HFFc6 (cell line): ENCODE results near the gene AP4E1. TPM values are rescaled to one million over a fixed set of nuclear protein-coding genes. Genes with fewer than 3 reads are reported as not detected.

Experiments used
- DNase-seq: peaks from one replicate; pipeline ENCODE4 v3.0.0-alpha.2; 2018
- H3K27ac Mint-ChIP-seq: 2 replicates; pipeline ENCODE4 v1.8.0; 2020; ENCODE audit warnings: mild to moderate bottlenecking, mixed read lengths
- H3K27me3 Mint-ChIP-seq: 2 replicates; pipeline ENCODE4 v1.8.0; 2021; ENCODE audit warnings: mild to moderate bottlenecking, moderate library complexity, mixed read lengths; ENCODE audit not compliant: insufficient read depth
- H3K36me3 Mint-ChIP-seq: 2 replicates; pipeline ENCODE4 v1.8.0; 2021; ENCODE audit warnings: low read depth, mixed read lengths
- H3K4me1 Mint-ChIP-seq: 2 replicates; pipeline ENCODE4 v1.8.0; 2020; ENCODE audit warnings: low read depth, mixed read lengths
- H3K4me3 Mint-ChIP-seq: 2 replicates; pipeline ENCODE4 v1.8.0; 2020; ENCODE audit warnings: mild to moderate bottlenecking, moderate library complexity, mixed read lengths
- H3K9me3 Mint-ChIP-seq: 2 replicates; pipeline ENCODE4 v1.8.0; 2020; ENCODE audit warnings: mild to moderate bottlenecking, mixed read lengths
- total RNA-seq, 6 experiments: library from RNA; stranded (reverse); fragmentation: NEBNext Ultra II Directional; extraction: Animal tissue kit (Norgen Biotek cat#: 25700); gene quantifications; 2 replicates in 1 of 6; 3 replicates in 5 of 6; pipeline ENCODE4 v1.2.3, GENCODE V29; 2021
- TF ChIP-seq, protein P1 (sequence below): fragments of 200-600 bp; sonication (generic); IDR thresholded peaks from 2 replicates; pipeline ENCODE4 v1.5.0; 2021; ENCODE audit warnings: antibody characterized with exemption, mild to moderate bottlenecking

The AP4E1 gene
- total RNA-seq, 6 experiments from 2014 or later: 14.3 to 17.5 (median 16.2) TPM

DNA sequence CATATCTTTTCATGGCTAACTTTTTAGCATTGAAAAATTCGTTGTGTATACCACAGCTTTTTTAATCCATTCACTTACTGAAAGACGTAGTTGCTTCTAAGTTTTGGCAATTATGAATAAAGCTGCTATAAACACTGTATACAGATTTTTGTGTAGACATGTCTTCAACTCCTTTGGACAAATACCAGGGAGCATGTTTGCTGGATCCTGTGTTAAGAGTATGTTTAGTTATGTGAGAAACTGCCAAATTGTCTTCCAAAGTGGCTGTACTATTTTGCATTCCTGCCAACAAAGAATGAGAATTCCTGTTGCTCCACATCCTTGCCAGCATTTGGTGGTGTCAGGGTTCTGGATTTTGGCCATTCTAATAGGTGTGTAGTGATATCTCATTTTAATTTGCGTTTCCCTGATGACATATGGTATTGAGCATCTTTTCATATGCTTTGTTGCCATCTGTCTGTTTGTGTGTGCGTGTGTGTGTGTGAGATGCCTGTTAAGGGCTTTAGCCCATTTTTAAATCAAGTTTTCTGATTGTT, 98.7 kb downstream of the AP4E1 start:
- no peak for DNase-seq
- H3K27me3 Mint-ChIP-seq: no peaks in the 10 kb centered on the region
- TF ChIP-seq, protein P1, sequence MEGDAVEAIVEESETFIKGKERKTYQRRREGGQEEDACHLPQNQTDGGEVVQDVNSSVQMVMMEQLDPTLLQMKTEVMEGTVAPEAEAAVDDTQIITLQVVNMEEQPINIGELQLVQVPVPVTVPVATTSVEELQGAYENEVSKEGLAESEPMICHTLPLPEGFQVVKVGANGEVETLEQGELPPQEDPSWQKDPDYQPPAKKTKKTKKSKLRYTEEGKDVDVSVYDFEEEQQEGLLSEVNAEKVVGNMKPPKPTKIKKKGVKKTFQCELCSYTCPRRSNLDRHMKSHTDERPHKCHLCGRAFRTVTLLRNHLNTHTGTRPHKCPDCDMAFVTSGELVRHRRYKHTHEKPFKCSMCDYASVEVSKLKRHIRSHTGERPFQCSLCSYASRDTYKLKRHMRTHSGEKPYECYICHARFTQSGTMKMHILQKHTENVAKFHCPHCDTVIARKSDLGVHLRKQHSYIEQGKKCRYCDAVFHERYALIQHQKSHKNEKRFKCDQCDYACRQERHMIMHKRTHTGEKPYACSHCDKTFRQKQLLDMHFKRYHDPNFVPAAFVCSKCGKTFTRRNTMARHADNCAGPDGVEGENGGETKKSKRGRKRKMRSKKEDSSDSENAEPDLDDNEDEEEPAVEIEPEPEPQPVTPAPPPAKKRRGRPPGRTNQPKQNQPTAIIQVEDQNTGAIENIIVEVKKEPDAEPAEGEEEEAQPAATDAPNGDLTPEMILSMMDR: no peak
- H3K4me3 Mint-ChIP-seq: no peak overlapping the region
- 0 out of 2 replicates have a peak, but pooled peaks cover 6% of the 10 kb centered on the region for H3K4me1 Mint-ChIP-seq
- peaks cover 12% of the 10 kb centered on the region for H3K9me3 Mint-ChIP-seq
- peaks cover 47% of the 10 kb centered on the region for H3K36me3 Mint-ChIP-seq
- no peak overlapping the region for H3K27ac Mint-ChIP-seq

DNA sequence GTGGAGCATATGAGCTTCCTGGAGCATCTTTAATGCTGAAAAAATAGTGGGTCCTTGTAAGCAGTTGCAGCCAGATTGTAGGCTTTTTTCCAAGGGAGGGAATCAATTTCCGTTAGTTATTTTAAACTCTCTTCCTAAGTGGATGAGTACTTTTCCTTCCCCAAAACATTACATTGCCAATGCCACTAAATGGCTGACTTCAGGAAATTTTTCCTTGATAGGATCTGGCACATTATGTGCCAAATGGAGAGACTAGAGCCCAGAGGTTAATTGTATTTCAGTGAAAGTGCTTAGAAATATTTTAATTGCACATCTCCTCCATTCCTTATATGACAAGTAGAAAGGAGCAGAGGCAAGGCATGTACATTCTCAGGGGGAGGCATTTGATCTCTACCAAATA, 102.7 kb downstream of the AP4E1 start:
- Mint-ChIP-seq H3K27ac (no peak overlapping the region), H3K4me3 (no peak overlapping the region), H3K27me3 (no peaks in the 10 kb centered on the region), H3K36me3 (peaks cover 40% of the 10 kb centered on the region), H3K9me3 (peaks cover 12% of the 10 kb centered on the region), H3K4me1 (no peaks in the 10 kb centered on the region)
- no peak for DNase-seq
- TF ChIP-seq, protein P1: no peak

DNA sequence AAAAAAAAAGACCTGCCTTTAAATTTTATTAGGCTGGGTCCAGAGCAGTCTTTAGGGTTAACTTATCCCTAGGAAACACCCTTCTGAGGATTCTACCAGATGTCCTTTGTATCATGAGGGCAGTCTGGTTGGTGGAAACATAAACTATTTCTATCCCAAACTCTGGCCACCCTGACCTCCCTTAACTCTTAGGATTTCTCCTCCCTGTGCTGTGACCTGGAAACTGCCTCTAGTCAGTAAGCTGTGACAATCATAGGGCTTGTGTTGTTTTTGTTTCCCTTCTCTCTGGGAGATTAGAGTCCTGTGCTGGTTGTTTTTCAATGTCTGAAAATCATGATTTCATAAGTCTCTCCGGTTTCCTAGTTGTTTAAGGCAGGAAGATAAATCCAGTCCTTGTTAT, 108.1 kb downstream of the AP4E1 start:
- Mint-ChIP-seq H3K4me1 (peaks cover 1% of the 10 kb centered on the region), H3K9me3 (peaks cover 8% of the 10 kb centered on the region), H3K4me3 (no peak overlapping the region), H3K36me3 (peaks cover 24% of the 10 kb centered on the region), H3K27me3 (peaks cover 1% of the 10 kb centered on the region; the same call in 1 of the 2 replicates), H3K27ac (no peak overlapping the region)
- TF ChIP-seq, protein P1: no peak
- DNase-seq: no peak

- Mint-ChIP-seq H3K9me3 (peaks cover 8% of the 10 kb centered on the region), H3K27ac (no peak overlapping the region), H3K4me3 (no peak overlapping the region), H3K4me1 (peaks cover 21% of the 10 kb centered on the region), H3K36me3 (peaks cover 18% of the 10 kb centered on the region), H3K27me3 (no peaks in the 10 kb centered on the region)
- no peak for DNase-seq
- TF ChIP-seq, protein P1: no peak
Observed at GRCh38 chr15:51022206-51022605, 113.7 kb downstream of the AP4E1 start.

DNA sequence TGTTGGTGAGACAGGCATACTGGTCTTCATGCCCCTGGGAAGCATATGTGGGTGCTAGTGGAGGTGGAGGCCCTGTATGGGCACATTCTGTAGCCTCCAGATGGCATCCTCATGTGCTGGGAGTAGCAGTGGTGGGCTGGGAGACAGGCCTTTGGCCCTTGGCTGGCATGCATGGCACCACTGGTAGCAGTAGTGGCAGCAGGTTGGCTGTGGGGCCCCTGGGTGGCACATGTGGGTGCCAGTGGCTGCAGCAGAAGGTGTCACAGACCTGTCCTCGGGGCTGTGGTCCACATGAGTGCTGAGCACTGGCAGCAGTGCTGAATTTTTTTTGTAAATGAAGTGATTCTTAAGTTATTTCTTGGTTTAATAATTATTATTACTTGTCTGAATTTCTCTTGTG, 115.0 kb downstream of the AP4E1 start:
- no peak for DNase-seq
- Mint-ChIP-seq H3K27me3 (no peaks in the 10 kb centered on the region), H3K4me3 (no peak overlapping the region), H3K36me3 (peaks cover 19% of the 10 kb centered on the region), H3K4me1 (peaks cover 21% of the 10 kb centered on the region), H3K9me3 (peaks cover 8% of the 10 kb centered on the region), H3K27ac (no peak overlapping the region)
- TF ChIP-seq, protein P1: no peak
